8988T (cell line): ENCODE data around the gene NR3C2.
"Not testable (repeated sequence)": the region's sequence is repeated elsewhere in the genome, so short reads cannot be mapped to it uniquely, and the experiment has no call there.

Source experiments
- DNase-seq: peaks from one replicate; pipeline ENCODE4 v3.0.0; 2011

The NR3C2 gene

GRCh38 chr4:148154769-148155168, 287.4 kb downstream of the NR3C2 start:
- DNase-seq = no peak

DNA sequence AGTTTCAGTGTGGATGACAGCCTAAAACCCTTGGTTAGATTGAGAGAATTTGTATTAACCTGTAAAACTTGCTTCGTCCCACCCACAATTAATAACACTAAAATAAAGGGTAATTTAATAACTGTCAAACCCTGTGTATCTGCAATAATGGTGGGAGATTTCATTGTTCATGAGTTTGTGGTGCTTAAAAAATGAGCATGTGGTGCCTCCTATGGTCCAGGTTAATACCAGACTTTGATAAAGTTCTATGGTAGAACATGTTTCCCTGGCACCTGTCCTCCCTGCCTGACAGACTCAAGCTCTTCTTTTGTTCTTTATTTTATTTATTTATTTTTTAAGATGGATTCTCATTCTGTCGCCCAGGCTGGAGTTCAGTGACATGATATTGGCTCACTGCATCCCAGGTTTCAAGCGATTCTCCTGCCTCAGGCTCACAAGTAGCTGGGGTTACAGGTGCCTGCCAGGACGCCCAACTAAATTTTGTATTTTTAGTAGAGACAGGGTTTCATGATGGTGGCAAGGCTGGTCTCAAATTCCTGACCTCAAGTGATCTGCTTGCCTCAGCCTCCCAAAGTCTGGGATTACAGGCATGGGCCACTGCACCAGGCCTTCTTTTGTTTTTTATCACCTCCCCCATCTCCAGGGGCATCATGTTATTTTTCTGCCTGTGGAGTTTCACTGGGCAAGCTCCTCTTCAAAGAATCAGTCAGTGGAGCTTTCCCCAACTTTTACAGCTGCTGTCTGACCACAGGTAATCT, 289.2 kb downstream of the NR3C2 start:
- no peak for DNase-seq

DNA sequence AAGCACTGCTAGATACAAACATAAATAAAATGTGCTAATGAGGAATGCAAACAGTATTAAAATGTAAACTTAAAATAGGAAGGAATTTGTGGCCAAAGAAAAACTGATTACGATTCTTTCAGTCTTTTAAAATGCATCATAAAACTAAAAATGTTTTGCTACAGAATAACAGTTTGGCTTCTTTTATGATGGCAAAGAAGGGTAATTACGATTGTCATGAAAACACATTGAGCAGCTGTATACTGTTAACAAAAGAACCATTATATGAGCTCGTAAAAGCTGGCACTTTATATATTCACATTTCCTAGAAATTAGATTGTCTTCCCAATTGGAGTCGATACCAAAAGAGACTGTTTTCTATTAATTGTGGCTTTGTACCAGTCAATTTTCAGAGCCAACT, 290.4 kb downstream of the NR3C2 start:
- DNase-seq = no peak

DNA sequence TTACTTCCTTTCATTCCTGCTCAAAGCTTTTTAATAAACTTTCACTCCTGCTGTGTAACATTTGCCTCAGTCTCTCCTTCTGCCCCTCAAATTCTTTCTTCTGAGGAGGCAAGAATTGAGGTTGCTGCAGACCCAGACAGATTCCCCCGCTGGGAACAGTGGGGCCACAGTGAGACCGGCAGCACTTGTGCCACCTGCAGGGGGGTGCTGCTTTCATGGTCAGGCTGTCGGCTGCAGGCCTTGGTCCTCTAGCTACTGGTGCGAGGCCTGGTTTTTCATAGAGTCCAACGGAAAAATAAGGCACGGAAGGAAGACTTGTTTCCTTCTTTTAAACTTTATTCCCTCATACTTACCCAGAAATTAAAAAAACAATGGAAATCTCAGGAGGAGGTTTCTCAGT, 296.7 kb downstream of the NR3C2 start:
- no peak for DNase-seq

GRCh38 chr4:148143174-148143573, 299.0 kb downstream of the NR3C2 start:
- DNase-seq = no peak

GRCh38 chr4:148141501-148141900, 300.7 kb downstream of the NR3C2 start:
- DNase-seq = no peak

GRCh38 chr4:148126825-148127224, 315.4 kb downstream of the NR3C2 start:
- no peak for DNase-seq

DNA sequence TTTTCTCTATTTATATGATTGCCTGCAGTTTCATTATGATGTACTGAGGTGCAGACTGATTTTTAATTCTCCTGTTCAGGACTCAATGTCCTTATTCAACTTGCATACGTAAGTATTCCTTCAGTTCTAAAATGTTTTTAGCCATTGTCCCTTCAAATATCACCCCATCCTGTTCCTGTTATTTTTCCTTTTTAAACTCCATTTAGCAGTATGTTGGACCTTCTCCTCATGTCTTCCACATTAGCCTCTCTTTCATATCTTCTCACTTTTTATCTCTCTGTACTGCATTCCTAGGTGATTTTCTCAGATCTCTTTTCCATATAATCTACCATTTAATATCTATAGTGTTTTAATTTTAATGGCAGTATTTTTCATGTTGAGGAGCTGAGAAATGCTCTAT, 317.7 kb downstream of the NR3C2 start:
- no peak for DNase-seq

DNA sequence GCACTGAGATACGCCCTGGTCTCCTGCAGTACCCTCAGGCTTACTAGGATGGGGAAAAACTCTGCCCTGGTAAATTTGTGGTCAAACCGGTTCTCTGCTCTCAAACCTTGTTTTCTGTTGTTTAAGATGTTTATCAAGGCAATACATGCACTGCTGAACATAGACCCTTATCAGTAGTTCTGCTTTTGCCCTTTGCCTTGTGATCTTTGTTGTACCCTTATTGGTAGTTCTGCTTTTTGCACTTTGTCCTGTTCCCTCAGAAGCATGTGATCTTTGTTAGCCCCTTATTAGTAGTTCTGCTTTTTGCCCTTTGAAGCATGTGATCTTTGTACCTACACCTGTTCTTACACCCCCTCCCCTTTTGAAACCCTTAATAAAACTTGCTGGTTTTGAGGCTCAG, 319.1 kb downstream of the NR3C2 start:
- not testable (repeated sequence) for DNase-seq

- no peak for DNase-seq
Measured at GRCh38 chr4:148120216-148120615, 322.0 kb downstream of the NR3C2 start.

DNA sequence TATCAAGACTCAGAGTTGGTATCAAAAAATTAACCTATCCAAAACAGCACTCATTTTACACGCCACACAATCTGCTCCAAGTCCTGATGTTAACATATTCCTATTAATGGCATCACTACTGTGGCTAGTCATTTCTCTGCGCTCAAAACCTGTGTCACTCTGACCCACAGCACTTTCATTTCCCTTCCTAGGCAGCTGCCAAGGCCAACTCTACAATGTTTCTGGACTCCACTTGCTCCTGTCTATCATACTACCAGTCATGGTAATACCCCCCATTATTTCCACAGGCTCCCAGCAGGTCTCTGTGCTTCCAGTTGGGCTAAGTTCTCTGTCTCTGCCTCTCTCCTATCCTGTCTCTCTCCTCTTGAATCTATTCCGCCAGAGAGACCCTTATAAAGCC, 323.6 kb downstream of the NR3C2 start:
- no peak for DNase-seq

DNA sequence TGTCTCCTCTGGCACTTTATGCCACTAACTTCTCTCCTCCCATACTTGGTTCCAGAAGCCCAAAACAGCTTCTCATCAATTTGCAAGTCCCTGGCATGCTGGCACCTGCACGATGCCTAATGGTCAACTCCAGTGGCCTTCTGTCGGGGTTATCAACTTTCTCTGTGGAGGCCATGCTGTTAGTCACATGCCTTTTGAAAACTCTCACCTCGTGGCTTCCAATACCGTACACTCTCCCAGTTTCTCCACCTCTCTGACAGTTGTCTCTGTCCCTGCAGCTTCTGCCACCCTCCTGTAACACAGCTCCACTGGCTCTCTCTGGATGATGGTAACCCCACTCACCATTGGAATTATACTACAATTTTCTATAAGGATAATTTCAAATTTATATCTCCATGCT, 324.0 kb downstream of the NR3C2 start:
- no peak for DNase-seq

GRCh38 chr4:148116969-148117368, 325.2 kb downstream of the NR3C2 start:
- DNase-seq = no peak

GRCh38 chr4:148116264-148116663, 325.9 kb downstream of the NR3C2 start:
- DNase-seq = no peak

GRCh38 chr4:148114436-148114835, 327.8 kb downstream of the NR3C2 start:
- DNase-seq = no peak

GRCh38 chr4:148112231-148112982, 329.8 kb downstream of the NR3C2 start:
- DNase-seq = no peak

GRCh38 chr4:148110169-148110568, 332.0 kb downstream of the NR3C2 start:
- DNase-seq = no peak

DNA sequence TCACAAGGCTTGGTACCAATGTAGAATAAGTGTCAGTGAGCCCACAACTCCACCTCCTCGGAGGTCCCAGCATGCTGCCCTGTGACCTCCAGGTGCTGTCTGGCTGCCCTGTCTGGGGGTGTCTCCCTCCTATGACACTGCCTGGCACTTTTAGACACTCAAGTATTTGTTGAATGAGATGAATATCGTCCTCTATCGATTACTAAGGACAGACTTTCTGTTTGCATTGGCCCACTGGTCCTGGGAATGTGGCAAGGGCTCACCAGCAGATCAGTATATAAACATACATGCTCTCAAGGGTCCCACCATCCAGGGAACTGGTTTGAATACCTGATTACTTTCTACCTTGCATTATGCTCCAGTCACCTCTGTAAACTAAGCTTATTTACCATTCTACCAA, 333.0 kb downstream of the NR3C2 start:
- DNase-seq = no peak

DNA sequence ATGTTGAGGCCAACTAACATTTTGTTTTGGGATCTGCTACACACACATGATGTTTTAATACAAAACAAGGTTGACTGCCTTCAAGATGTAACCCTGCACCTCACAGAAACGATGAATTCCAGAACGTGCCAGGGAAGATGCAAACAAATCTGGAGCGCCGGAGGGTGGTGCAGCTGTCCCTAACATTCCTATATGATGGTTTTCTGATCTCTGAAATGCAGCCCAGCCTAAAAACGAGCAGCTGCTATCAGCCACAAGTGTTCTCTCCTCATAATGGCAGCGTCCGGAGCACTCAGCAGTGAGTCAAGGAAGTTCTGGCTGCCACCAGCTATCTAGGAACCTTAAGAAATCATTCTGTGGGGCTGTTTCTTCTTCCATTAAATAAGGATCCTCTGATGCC, 333.4 kb downstream of the NR3C2 start:
- no peak for DNase-seq

DNA sequence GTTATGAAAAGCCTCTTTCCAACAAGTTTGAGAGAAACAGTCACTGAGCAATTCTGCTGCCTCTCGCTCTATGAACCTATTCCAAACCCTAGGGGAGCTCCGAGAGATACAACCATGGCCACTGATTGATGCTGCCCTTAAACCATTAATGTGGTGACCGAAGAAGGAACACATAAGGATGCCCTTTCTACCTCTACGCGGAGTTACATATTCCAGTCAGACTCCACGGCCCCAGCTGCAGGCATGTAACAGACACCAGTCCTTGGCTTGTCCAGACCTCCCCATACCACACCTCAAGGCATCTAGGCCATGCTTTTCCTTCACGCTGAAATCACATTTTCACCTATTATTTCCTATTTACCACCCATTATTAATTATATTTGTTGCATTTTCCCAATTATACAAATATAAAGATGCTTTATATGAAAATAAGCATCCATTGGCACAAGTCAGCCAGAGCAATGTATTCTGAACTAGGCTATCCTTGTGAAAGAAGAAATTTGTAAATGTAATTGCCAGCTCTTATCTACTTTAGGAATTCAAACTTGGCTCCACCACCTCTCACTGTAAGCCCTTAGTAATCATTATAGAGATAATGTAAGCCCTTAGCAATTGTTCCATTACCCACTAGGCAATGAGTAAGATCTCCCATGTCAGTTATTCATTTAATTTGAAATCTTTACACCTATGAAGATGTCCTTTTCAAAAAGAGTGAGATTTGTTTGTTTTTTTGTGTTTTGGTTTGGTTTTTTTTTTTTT, 338.4 kb downstream of the NR3C2 start:
- no peak for DNase-seq

- DNase-seq = no peak
Measured at GRCh38 chr4:148101790-148102189, 340.4 kb downstream of the NR3C2 start.

GRCh38 chr4:148101235-148101634, 341.0 kb downstream of the NR3C2 start:
- DNase-seq = no peak

DNA sequence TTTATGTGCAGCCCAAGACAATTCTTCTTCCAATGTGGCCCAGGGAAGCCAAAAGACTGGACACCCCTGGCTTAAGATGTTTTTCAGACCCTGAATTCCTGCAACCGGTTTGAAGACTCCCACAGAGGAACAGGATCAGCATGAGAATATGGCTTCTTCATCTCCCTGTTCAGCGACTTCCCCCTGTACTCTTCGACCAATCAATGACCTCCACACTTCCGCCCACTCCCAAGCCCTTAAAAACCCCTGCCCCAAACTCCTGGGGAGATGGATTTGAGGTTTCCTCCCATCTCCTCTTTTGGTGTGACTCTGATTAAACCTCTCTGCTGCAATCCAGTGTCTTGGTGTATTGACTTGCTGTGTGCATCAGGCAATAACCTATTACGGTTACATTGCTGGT, 344.4 kb downstream of the NR3C2 start:
- DNase-seq = no peak
